HepG2 (cell line): ENCODE results near the gene MISP3. TPM values are rescaled to one million over a fixed set of nuclear protein-coding genes. Genes with fewer than 3 reads are reported as not detected.

ENCODE experiments used
- BRD4 ChIP-seq: sonication (generic); formaldehyde crosslinking; IDR thresholded peaks from 2 replicates; pipeline ENCODE4 v1.4.0; 2020; ENCODE audit warnings: missing genetic modification reagents
- FOXM1 ChIP-seq: sonication (generic); formaldehyde crosslinking; IDR thresholded peaks from 2 replicates; pipeline ENCODE4 v1.5.0; 2020; ENCODE audit warnings: missing genetic modification reagents
- GABPA ChIP-seq, 2 experiments: IDR thresholded peaks; 2 replicates each; pipeline ENCODE4 v1.6.1; 2011 to 2016; ENCODE audit warnings: low read depth in 2 of 2, low read length in 1 of 2, missing biosample characterization in 1 of 2, missing genetic modification characterization in 1 of 2
- IRF2 ChIP-seq: IDR thresholded peaks from 2 replicates; pipeline ENCODE4 v1.6.1; 2018; ENCODE audit warnings: missing genetic modification reagents, missing compliant biosample characterization
- KIAA2018 ChIP-seq: sonication (generic); formaldehyde crosslinking; IDR thresholded peaks from 2 replicates; pipeline ENCODE4 v1.5.0; 2020; ENCODE audit warnings: mild to moderate bottlenecking, missing genetic modification reagents, borderline replicate concordance
- MAZ ChIP-seq, 2 experiments: sonication (generic) in 1 of 2; formaldehyde crosslinking in 1 of 2; IDR thresholded peaks; 2 replicates each; pipeline versions ENCODE4 v1.5.0 to v1.6.1; 2012 to 2020; ENCODE audit warnings: low read depth in 2 of 2, mild to moderate bottlenecking in 2 of 2, borderline replicate concordance in 1 of 2, improper control_type of control experiment in 1 of 2, low read length in 1 of 2, missing genetic modification reagents in 1 of 2, moderate library complexity in 1 of 2
- NFE2L1 ChIP-seq: sonication (generic); formaldehyde crosslinking; IDR thresholded peaks from 2 replicates; pipeline ENCODE4 v1.4.0; 2020; ENCODE audit warnings: missing genetic modification reagents, mild to moderate bottlenecking, borderline replicate concordance
- NR2F6 ChIP-seq, 2 experiments: IDR thresholded peaks; 2 replicates each; pipeline ENCODE4 v1.6.1; 2016; ENCODE audit warnings: antibody characterized with exemption in 1 of 2, mild to moderate bottlenecking in 1 of 2
- PAXIP1 ChIP-seq: sonication (generic); formaldehyde crosslinking; conservative IDR thresholded peaks from 2 replicates; pipeline ENCODE4 v1.4.0; 2020; ENCODE audit warnings: mild to moderate bottlenecking, missing genetic modification reagents, moderate library complexity
- THAP11 ChIP-seq: IDR thresholded peaks from 2 replicates; pipeline ENCODE4 v1.6.1; 2016; ENCODE audit warnings: missing biosample characterization, missing genetic modification reagents
- YY1 ChIP-seq: IDR thresholded peaks from 2 replicates; pipeline ENCODE4 v1.6.1; 2011; ENCODE audit warnings: low read length, low read depth, moderate library complexity, mild to moderate bottlenecking; ENCODE audit not compliant: insufficient read depth, insufficient replicate concordance
- ZNF101 ChIP-seq: sonication (generic); formaldehyde crosslinking; IDR thresholded peaks from 2 replicates; pipeline ENCODE4 v1.4.0; 2020; ENCODE audit warnings: mild to moderate bottlenecking, low read depth, missing genetic modification reagents, borderline replicate concordance
- ZNF326 ChIP-seq: sonication (generic); formaldehyde crosslinking; IDR thresholded peaks from 2 replicates; pipeline ENCODE4 v1.4.0; 2020; ENCODE audit warnings: missing genetic modification reagents, borderline replicate concordance
- ZNF343 ChIP-seq: sonication (generic); formaldehyde crosslinking; IDR thresholded peaks from 2 replicates; pipeline ENCODE4 v1.4.0; 2020; ENCODE audit warnings: mild to moderate bottlenecking, missing genetic modification reagents
- ZNF512 ChIP-seq: sonication (generic); formaldehyde crosslinking; IDR thresholded peaks from 2 replicates; pipeline ENCODE4 v1.4.0; 2020; ENCODE audit warnings: mild to moderate bottlenecking, missing genetic modification reagents
- polyA plus RNA-seq, 8 experiments: library from polyadenylated mRNA; depleted of rRNA in 3 of 8; stranded (reverse) in 7 of 8; unstranded in 1 of 8; fragments of >200 nt; fragmentation: Illumina TruSeq in 4 of 8; extraction: Trizol in 4 of 8; gene quantifications; 2 replicates each; pipeline versions ENCODE4 v1.2.1 to v1.2.3, GENCODE V29; 2011 to 2016; ENCODE audit warnings: low read depth in 4 of 8, missing spikeins in 1 of 8, mixed read lengths in 1 of 8; ENCODE audit not compliant: insufficient read depth in 1 of 8
- total RNA-seq, 5 experiments: library from RNA; depleted of rRNA; stranded (reverse); fragments of >200 nt; fragmentation: Illumina TruSeq; extraction: Trizol; gene quantifications; 2 replicates each; pipeline ENCODE4 v1.2.3, GENCODE V29; 2016; ENCODE audit warnings: low read depth in 1 of 5

The MISP3 gene
- total and polyA plus RNA-seq, 2 of the 13 experiments (the other 11 are each of a cell fraction or from before 2014, with no cell fraction given): 2.5 to 5.4 TPM

- no peak for TF ChIP-seq ZNF512 (CRISPR knock-in tag)
- TF ChIP-seq ZNF343: no peak
- no peak for TF ChIP-seq GABPA (IDR thresholded peaks at IDR 0.05; ENCODE audit: low read depth, low read length)
- TF ChIP-seq GABPA (CRISPR knock-in tag; IDR thresholded peaks at IDR 0.05; ENCODE audit: low read depth): no peak
- 0 out of 2 replicates have a peak, but pooled peaks have one; percentile 5 for TF ChIP-seq PAXIP1 (CRISPR knock-in tag)
- no peak for TF ChIP-seq ZNF326 (CRISPR knock-in tag)
- TF ChIP-seq IRF2 (CRISPR knock-in tag): peak; percentile 20; the same call in 1 of the 2 replicates
- TF ChIP-seq THAP11 (CRISPR knock-in tag): peak; percentile 58
- TF ChIP-seq YY1: peak; percentile 18
- no peak for TF ChIP-seq ZNF101 (CRISPR knock-in tag)
- no peak for TF ChIP-seq NFE2L1 (CRISPR knock-in tag)
- TF ChIP-seq MAZ (IDR thresholded peaks at IDR 0.05; ENCODE audit: borderline replicate concordance, low read depth, low read length): peak; percentile 47; the same call in 1 of the 2 replicates
- peak; percentile 56 for TF ChIP-seq MAZ (CRISPR knock-in tag; IDR thresholded peaks at IDR 0.05; ENCODE audit: low read depth)
- no peak for TF ChIP-seq BRD4 (CRISPR knock-in tag)
- TF ChIP-seq NR2F6 (IDR thresholded peaks at IDR 0.05): no peak
- TF ChIP-seq NR2F6 (CRISPR knock-in tag; IDR thresholded peaks at IDR 0.05): 0 out of 2 replicates have a peak, but pooled peaks have one; percentile 7
- no peak for TF ChIP-seq KIAA2018
- no peak for TF ChIP-seq FOXM1
Measured at GRCh38 chr19:14117668-14118164, 45.1 kb downstream of the MISP3 start, which contains the start of gene PRKACA (continued).
